HUDEP-2 (cell line): ENCODE results near the gene SPOCK1.

Experiments
- DNase-seq, 76 experiments: peaks; one replicate each; lab custom pipeline; 2025; ENCODE audit not compliant: unreplicated experiment in 76 of 76; lab: John Stamatoyannopoulos, UW

The SPOCK1 gene

DNA sequence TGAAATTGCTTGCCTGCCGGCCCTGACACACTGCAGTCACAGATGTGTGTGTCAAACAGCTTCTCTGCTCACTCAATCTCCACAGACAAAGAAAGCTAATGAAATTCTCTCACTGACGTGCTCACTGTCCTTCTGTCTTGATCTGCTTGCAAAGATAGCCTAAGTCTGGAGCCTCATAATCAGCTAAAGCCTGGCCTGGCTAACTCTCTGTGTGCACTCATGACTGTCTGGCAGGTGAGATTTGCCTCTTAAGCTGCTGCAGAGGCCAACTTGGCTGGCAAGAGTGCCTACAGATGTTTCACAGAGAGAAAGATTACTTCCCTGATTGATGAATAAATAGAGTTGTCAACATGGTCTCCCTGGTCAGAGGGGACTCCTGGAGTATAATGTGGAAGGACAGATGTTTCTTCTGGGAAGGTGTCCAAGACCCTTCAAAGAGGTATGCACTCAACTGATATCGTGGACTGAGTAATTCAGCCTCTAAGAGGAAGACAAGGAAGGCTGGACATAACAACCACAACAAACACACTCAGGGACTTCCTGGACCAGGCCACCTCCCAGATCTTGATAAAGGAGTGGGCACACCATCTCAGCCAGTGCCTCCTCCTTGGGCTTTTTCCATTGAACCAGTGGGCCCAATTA lies 362.0 kb downstream of the SPOCK1 start:
- DNase-seq: peak in 7 of 76 experiments; percentile 5 to 47 (median 25)

DNA sequence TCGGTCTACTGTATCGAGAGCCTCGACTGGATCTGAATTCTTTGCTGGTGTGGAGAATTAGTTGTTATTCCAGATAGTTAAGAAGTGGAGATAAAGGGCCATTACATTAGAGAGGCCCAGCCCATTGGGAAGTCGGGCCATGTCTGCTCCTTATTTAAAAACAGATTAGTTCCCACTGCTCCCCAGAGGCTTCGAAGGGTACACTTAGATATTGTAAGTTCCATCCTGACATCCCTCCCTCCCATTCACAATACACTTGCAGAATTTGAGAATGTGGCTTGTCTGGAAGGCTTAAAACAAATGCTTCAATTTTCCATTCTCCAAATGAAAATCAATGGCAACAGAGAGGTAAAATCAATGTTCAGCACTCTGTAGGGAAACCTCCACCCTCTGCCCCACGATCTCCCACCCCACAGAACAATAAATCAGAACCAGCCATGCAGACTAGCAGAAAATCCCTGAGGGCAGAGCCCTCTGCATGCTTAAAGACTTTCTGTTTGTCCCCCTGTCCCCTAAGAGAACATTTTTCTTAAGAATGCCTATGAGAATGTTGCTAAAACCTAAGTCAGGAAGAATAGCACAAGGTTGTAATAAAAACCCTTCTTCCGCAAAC lies 364.1 kb downstream of the SPOCK1 start:
- no peak for DNase-seq

GRCh38 chr5:137129886-137130680 lies 369.0 kb downstream of the SPOCK1 start:
- DNase-seq: no peak

- no peak for DNase-seq
These were observed 371.1 kb downstream of the SPOCK1 start for GRCh38 chr5:137128012-137128411.

DNA sequence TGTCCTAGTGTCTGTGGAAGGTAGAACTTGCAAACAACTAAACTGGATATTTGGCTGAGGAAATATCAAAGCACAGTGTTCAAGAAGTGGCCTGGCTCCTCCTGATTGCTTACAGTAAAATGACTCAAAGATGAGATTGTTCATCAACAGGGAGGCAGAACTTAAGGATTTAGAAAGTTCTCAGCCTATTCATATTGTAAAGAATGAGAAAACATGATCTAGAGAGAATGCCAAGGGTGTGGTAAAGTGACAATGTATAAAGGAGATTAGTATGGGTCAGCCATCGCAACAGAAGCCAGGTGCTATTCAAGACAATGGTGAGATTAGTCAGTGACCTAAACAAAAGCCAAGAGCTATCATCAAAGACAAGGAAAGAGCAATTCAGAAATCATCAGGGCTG lies 372.3 kb downstream of the SPOCK1 start:
- DNase-seq: no peak

DNA sequence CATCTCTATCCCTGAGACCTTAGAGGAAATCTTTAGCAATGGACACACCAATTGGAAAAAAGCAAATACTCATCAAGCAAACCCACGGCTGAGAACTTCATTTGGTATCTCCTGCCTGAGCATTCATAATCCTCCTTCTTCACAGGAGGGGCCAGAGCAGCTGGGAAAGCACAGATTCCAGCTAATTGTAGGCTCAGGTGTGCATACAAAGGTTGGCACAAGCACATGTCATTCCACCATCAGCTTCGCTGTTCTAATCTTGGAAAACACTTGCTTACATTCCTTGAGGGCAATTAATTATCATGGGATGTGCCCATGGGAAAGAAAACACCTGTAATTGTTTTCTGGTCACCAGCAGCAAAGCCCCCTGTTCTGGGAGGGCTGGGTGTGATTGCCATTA lies 376.6 kb downstream of the SPOCK1 start:
- DNase-seq: no peak

DNA sequence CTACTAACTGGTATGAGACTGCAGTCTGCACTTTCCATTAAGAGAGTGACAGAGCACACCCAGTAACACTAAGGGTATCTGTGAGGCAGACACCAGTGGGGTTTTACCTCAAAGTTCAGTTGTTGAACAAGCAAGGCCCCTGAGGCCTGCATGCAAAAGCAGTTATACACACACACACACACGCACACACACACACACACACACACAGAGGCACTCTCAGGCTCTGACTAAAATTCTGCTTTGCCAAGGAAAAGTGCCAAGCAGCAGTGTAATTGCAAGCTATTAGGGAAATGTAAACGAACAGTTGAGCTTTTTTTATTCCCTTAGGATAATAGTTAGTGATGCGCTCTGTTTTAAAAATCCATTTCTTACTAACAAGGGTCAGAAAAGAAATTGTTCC lies 377.1 kb downstream of the SPOCK1 start:
- DNase-seq: no peak

GRCh38 chr5:137119321-137119720 lies 379.8 kb downstream of the SPOCK1 start:
- no peak for DNase-seq

GRCh38 chr5:137118629-137119028 lies 380.5 kb downstream of the SPOCK1 start:
- no peak for DNase-seq

DNA sequence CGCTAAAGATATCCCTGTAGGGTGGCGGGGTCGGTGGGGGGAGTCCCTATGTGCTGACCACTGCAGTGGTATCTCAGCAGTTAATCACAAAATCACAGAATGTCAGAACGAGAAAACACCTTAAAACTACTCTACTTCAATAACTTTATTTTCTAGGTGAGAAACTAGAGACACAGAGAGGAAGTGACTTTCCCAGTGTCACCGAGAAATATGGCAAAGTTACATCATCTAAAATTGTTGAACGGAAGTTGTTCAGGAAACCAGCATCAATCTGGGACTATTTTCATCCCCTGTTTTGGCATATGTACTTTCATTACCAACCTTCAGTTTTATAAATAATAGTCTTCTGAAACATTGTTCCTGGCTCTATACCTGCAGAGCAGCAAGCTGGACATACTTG lies 384.0 kb downstream of the SPOCK1 start:
- no peak for DNase-seq

- DNase-seq: no peak
These were observed 384.6 kb downstream of the SPOCK1 start for GRCh38 chr5:137114529-137114928.

DNA sequence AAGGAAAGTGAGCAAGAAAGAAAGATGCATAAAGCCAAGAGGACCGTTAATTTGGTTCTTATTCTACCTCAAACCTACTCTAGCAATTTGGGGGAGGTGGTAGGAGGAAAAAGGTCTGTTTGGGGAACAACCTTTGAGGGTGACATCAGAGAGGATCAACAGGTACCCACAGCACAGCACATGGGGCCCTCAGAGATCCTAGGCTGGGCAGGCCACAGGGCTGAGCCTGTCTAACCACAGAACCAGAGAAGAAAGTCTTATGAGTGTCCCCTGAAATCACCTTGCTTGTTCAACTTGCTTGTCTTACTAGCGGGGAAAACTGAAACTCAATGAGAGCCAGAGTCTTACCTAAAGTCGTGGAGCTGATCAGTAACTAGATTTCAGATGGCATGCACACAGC lies 385.2 kb downstream of the SPOCK1 start:
- no peak for DNase-seq

DNA sequence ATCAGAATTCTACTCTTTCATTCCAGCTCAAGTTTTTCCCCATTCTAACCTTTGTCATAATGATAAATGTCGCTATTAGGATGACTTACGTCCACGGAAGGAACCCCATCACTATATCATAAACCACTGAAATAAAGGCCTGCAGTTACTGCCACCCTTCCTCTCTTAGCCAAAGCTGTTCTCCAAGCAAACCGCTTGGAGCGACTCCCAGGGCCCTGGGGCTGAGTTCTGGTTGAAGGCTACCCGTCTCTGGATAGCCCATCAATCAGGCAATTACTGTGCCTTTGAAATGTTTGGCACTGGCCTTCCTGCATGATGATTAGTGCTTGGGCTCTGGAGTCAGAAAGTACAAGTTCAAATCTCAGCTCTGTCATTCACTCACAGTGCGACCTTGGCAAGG lies 386.0 kb downstream of the SPOCK1 start:
- DNase-seq: no peak

GRCh38 chr5:137105351-137106035 lies 393.6 kb downstream of the SPOCK1 start:
- DNase-seq: no peak

DNA sequence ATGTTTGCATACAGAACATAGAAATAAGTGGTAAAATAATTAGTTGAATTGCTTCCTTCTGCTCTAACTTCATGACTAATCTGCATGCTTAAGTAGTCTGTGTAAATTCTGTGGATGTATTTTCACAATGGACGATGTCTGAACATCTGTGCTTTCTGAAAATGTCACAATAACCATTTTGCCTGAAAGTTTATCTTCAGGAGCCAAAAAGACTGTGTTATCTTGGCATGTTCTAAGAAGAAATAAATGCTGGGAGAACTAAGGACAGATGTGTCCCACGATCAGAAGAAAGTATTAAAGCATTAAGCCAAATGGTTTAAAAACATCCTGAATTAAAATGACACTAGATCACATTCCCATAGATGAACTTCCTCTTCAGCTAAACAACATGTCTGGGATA lies 397.6 kb downstream of the SPOCK1 start:
- no peak for DNase-seq

DNA sequence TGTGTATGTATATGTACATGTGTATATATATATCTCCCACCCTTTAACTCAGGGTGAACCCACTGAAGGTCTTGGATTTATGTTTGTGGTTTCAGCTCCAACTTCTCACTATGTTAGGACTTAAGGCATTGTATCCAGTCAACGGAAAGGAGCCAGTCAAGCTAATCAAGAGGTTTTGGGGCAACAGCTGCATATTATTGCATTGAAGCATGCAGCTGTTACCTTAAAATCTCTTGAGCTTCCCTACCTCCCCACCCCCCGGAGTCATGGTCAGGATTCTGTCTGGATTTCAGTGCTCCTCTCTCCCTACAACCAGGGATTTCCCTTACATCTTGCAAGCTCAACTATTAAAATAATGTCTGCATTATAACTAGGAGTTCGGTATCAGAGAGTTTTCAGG lies 399.5 kb downstream of the SPOCK1 start:
- DNase-seq: no peak

GRCh38 chr5:137098663-137099062 lies 400.5 kb downstream of the SPOCK1 start:
- no peak for DNase-seq

- no peak for DNase-seq
These were observed 400.9 kb downstream of the SPOCK1 start for GRCh38 chr5:137098238-137098637.

DNA sequence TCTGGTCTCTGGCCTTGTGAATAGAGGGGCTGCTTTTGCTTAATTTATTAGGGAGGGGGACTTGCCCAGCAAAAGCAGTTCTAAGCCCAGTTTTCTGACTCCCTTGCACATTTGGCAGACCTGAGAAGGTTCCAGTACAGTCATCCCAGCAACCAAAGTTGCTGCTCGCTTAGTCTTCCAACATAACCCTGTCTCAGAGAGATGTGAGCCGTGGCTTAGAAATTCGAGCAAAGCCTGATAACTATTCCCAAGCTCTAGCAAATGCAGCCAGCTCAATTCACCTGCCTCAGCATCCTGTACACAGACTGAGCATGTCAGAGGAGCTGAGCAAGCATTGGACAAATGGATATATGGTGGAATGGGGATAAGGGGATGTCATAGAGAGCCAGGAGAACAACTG lies 401.9 kb downstream of the SPOCK1 start:
- DNase-seq: no peak

- DNase-seq: no peak
These were observed 402.7 kb downstream of the SPOCK1 start for GRCh38 chr5:137096149-137097103.
